Measurements from ENCODE around the gene MBD3L2. TPM values are rescaled to one million over a fixed set of nuclear protein-coding genes. Genes with fewer than 3 reads are reported as not detected.
A peak's percentile ranks its signal among the peaks of the same experiment; 100 is the strongest.
"Not testable (repeated sequence)": the region's sequence is repeated elsewhere in the genome, so short reads cannot be mapped to it uniquely, and the experiment has no call there.

The MBD3L2 gene
- total RNA-seq, 1 experiment from 2014 or later: not detected

- not testable (repeated sequence) for DNase-seq (ENCODE audit: low spot score)
Measured at GRCh38 chr19:7059977-7060376, 10.9 kb downstream of the MBD3L2 start.

DNA sequence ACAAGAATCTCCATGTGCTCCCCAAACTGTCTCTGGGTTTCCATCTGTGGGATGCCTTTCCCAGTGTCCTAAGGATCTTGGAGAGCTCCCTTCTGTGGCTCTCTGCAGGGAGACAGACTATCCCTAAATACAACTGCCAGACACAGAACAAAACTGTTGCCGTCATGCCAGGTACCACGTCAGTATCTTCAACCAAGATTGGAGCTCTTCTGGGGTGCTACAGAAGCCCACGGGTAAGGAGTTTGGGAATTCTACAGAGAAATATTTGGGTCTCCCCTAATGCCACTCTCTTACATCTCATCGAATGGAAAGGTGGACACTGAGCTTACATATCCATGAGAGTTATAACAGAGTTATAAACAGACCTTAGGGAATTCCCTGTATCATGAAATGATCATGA, 14.2 kb downstream of the MBD3L2 start:
- no peak for DNase-seq (ENCODE audit: low spot score)

DNA sequence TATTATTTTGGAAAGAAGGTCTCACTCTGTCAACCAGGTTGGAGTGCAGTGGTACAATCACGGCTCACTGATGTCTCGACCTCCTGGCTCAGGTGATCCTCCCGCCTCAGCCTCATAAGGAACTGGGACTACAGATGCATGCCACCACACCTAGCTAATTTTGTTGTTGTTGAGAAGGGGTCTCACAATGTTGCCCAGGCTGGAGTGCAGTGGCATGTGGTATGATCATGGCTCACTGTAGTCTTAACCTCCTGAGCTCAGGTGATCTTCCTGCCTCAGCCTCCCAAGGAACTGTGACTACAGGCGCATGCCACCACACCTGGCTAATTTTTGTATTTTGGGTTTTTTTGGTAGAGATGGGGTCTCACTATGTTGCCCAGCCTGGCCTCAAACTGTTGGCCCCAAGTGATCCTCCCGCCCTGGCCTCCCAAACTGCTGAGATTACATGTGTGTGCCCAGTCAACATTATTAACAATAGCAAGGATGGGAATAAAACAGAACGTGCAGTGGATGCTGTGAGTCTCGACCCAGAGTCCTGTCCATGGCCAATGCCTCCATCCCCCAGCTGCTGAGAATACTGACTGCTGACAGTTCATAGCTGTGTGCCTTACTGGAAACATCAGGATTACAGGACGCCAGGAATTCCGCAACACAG, 14.8 kb downstream of the MBD3L2 start:
- no peak for DNase-seq (ENCODE audit: low spot score)

DNA sequence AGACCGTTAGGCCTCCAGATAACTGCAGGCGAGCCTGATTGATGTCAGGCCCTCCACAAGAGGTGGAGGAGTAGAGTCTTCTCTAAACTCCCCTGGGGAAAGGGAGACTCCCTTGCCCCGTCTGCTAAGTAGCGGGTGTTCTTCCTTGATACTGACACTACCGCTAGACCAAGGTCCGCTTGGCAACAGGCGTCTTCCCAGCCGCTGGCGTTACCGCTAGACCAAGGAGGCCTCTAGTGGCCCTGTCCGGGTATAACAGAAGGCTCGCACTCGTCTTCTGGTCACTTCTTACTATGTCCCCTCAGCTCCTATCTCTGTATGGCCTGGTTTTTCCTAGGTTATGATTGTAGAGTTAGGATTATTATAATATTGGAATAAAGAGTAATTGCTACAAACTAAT, 18.0 kb downstream of the MBD3L2 start:
- not testable (repeated sequence) for DNase-seq (ENCODE audit: low spot score)

DNA sequence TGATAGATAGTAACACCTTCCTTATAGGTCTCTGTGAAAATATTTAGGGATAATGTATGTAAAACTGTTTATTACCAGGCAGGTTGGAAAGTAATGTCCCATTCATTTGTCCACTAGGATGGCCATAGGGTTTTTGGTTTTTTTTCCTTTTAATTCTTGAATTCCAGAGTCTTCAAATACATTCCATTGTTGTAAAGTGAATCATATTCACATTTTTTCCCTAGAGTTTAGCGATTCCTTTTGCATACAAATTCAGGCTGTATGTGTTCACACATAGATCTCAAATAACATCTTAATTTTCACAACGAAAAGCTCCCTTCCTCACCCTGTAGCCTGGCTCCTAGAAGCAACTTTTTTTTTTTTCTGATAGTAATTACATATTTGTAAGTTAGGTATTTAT, 18.6 kb downstream of the MBD3L2 start:
- DNase-seq (ENCODE audit: low spot score): no peak

GRCh38 chr19:7068599-7068998, 19.5 kb downstream of the MBD3L2 start:
- no peak for DNase-seq (ENCODE audit: low spot score)

GRCh38 chr19:7069042-7069903, 20.2 kb downstream of the MBD3L2 start, which contains the start of gene ZNF557:
TSS of gene ZNF557 (plus strand) at chr19:7069703. CDS start at chr19:7075075, 5,372 bp downstream.
- peak; percentile 95 for DNase-seq (ENCODE audit: low spot score)

DNA sequence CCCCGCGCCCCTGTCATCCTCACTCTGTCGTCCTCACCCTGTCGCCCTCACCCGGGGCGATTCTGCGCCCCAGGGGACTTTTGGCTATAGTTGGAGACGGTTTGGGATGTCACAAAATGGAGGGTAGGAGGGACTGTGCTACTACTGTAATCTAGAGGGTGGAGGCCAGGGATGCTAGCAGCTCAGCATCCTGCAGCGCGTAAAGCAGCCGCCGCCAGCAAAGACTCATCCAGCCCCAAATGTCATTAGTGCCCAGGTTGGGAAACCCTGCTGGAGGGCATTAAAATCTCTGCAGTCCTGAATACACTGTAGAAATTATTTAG, 20.7 kb downstream of the MBD3L2 start:
- no peak for DNase-seq (ENCODE audit: low spot score)

- no peak for DNase-seq (ENCODE audit: low spot score)
Measured at GRCh38 chr19:7072541-7072940, 23.4 kb downstream of the MBD3L2 start.

GRCh38 chr19:7074705-7075282, 25.7 kb downstream of the MBD3L2 start:
- DNase-seq (ENCODE audit: low spot score): no peak

DNA sequence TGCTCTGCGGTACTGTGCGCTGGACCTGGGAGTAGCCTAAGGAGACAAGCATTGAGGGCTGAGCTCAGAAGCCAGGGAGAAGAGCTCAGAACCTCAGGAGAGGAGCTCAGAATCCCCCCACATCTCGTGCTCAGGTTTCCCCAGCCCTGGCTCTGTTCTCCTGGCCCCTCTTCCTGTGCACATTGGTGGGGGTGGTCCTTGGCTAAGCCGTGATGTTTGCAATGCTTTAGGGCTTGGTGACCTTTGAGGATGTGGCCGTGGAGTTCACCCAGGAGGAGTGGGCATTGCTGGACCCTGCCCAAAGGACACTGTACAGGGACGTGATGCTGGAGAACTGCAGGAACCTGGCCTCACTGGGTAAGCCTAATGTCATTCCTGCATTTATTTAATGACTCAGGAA, 27.0 kb downstream of the MBD3L2 start:
- DNase-seq (ENCODE audit: low spot score): no peak

DNA sequence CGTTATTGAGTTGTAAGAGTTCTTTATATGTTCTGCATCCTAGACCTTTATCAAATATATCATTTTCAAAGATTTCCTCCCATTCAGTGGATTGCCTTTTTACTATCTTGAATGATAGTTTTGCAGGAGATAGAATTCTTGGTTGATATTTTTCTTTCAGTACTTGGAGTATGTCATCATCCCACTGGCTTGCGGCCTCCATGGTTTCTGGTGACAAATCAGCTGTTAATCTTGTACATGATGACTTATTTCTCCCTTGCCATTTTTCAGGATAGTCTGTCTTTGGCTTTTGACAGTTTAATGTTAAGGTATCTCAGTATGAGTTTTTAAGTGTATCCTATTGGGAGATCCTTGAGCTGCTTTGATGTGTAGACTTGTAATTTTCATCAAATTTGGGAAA, 28.9 kb downstream of the MBD3L2 start:
- no peak for DNase-seq (ENCODE audit: low spot score)

GRCh38 chr19:7083076-7083956, 34.2 kb downstream of the MBD3L2 start:
- DNase-seq (ENCODE audit: low spot score): no peak

GRCh38 chr19:7088999-7089398, 39.9 kb downstream of the MBD3L2 start:
- no peak for DNase-seq (ENCODE audit: low spot score)

- DNase-seq (ENCODE audit: low spot score): no peak
Measured at GRCh38 chr19:7098096-7098495, 49.0 kb downstream of the MBD3L2 start.

- DNase-seq (ENCODE audit: low spot score): peak; percentile 86
Measured at GRCh38 chr19:7098701-7099596, 49.8 kb downstream of the MBD3L2 start.

DNA sequence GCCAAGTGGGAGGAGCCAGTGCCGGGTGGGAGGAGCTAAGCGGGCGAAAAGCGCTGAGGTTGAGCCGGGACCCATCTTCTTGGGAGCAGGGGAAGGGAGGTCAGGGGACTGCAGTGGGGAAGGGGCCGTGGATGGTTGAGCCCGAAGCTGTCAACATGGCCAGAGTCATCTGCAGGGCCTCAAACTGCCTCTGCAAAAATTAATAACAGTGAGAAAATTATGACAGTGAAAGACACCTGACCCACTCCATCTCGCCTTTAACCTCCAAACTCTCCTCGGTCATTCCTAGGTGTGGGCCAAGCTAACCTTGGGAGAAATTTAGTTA, 50.4 kb downstream of the MBD3L2 start:
- DNase-seq (ENCODE audit: low spot score): no peak

Data from HT-29 (cell line).